Ishikawa (cell line): ENCODE data around the gene FCHSD2.

Source experiments
- CEBPB ChIP-seq: IDR thresholded peaks from 2 replicates; pipeline ENCODE4 v1.6.1; 2012
- CREB1 ChIP-seq: IDR thresholded peaks from 2 replicates; pipeline ENCODE4 v1.6.1; 2012; ENCODE audit warnings: low read depth
- EGR1 ChIP-seq: IDR thresholded peaks from 2 replicates; pipeline ENCODE4 v1.6.1; 2012
- EP300 ChIP-seq: IDR thresholded peaks from 2 replicates; pipeline ENCODE4 v1.6.1; 2012; ENCODE audit warnings: borderline replicate concordance
- FOXM1 ChIP-seq: IDR thresholded peaks from 2 replicates; pipeline ENCODE4 v1.6.1; 2012; ENCODE audit warnings: low read depth, borderline replicate concordance
- MAX ChIP-seq: IDR thresholded peaks from 2 replicates; pipeline ENCODE4 v1.6.1; 2012
- NFIC ChIP-seq: IDR thresholded peaks from 2 replicates; pipeline ENCODE4 v1.6.1; 2012
- RAD21 ChIP-seq: IDR thresholded peaks from 2 replicates; pipeline ENCODE4 v1.6.1; 2012; ENCODE audit warnings: low read depth
- REST ChIP-seq: IDR thresholded peaks from 2 replicates; pipeline ENCODE4 v1.6.1; 2012; ENCODE audit warnings: low read depth, mild to moderate bottlenecking
- TAF1 ChIP-seq: IDR thresholded peaks from 2 replicates; pipeline ENCODE4 v1.6.1; 2012; ENCODE audit warnings: low read depth, mild to moderate bottlenecking
- TCF12 ChIP-seq: IDR thresholded peaks from 2 replicates; pipeline ENCODE4 v1.6.1; 2012; ENCODE audit warnings: low read depth
- USF1 ChIP-seq: IDR thresholded peaks from 2 replicates; pipeline ENCODE4 v1.6.1; 2012
- YY1 ChIP-seq: IDR thresholded peaks from 2 replicates; pipeline ENCODE4 v1.6.1; 2012; ENCODE audit warnings: low read depth
- ZBTB7A ChIP-seq: IDR thresholded peaks from 2 replicates; pipeline ENCODE4 v1.6.1; 2012; ENCODE audit warnings: low read depth

- TF ChIP-seq REST (no peak), NFIC (no peak), CEBPB (no peak), YY1 (no peak), USF1 (no peak), RAD21 (no peak), TCF12 (no peak), TAF1 (no peak), EP300 (no peak), CREB1 (no peak), EGR1 (no peak), MAX (no peak), FOXM1 (no peak), ZBTB7A (no peak)
These were observed 251.2 kb downstream of the FCHSD2 start for GRCh38 chr11:72890881-72891280.
